Measurements from ENCODE around the gene TEX47. TPM values are rescaled to one million over a fixed set of nuclear protein-coding genes. Genes with fewer than 3 reads are reported as not detected.
A peak's percentile ranks its signal among the peaks of the same experiment; 100 is the strongest.

Gene TEX47
- total RNA-seq (not detected), polyA plus RNA-seq (not detected)
- long read RNA-seq, donor 1, result 0 reads
- long read RNA-seq, donor 2, result 0 reads

DNA sequence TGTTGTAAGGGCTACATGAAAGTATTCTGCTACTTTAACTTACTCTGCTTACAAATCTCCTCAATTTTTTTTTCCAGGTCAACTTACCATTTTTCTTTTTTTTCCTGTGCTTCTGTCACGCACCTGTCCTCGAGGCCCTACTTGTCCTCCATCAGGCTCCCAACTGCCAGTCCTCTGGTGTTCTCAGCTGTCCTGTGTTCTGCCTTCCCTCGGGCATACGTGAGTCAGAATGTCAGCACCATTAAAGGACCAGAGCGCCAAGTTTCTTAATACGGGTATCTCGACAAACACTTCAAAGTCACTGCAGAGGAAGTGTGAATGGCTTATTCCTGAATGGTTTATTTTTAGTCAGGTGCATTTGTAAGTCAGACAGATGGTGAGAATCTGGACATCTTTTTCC lies at the start of gene TEX47:
Gene TEX47, minus strand, starts transcription at position 185 of the 400 bp plus-strand sequence. CDS start 795 bp downstream, outside the sequence.
- TF ChIP-seq POLR2A (IDR thresholded peaks at IDR 0.05), result no peak
- H3K36me3 ChIP-seq, result no peaks in the 10 kb centered on the region
- 67 to 77% (median 72%) methylated on average over 7 of the region's 7 CpGs for WGBS, 5 donors
- no peaks in the 10 kb centered on the region for H3K27me3 ChIP-seq (replicated peaks in 1 of 7)
- H3K9me3 ChIP-seq, result no peaks in the 10 kb centered on the region
- no peak for DNase-seq
- H3K4me3 ChIP-seq, result no peak within 1 kb of the TSS
- no peaks in the 10 kb centered on the region for H3K4me1 ChIP-seq
- H3K27ac ChIP-seq, result no peak within 1 kb of the TSS
- intact Hi-C loops (cut with DNase I; ENCODE audit: low total_unique reads), result no loop called here

GRCh38 chr7:88845091-88845490 lies 49.6 kb upstream of the TEX47 start:
- 59 to 94% (median 90%) methylated on average over 12 of the region's 12 CpGs for WGBS, 5 donors
- DNase-seq, result no peak
- Histone ChIP-seq H3K27me3 (replicated peaks in 1 of 7) (no peaks in the 10 kb centered on the region), H3K4me1 (no peaks in the 10 kb centered on the region), H3K27ac (no peak overlapping the region), H3K4me3 (no peak overlapping the region), H3K36me3 (no peaks in the 10 kb centered on the region), H3K9me3 (peaks cover 0 to under 1% (median 0%) of the 10 kb centered on the region in 8 donors)
- TF ChIP-seq, protein P1, sequence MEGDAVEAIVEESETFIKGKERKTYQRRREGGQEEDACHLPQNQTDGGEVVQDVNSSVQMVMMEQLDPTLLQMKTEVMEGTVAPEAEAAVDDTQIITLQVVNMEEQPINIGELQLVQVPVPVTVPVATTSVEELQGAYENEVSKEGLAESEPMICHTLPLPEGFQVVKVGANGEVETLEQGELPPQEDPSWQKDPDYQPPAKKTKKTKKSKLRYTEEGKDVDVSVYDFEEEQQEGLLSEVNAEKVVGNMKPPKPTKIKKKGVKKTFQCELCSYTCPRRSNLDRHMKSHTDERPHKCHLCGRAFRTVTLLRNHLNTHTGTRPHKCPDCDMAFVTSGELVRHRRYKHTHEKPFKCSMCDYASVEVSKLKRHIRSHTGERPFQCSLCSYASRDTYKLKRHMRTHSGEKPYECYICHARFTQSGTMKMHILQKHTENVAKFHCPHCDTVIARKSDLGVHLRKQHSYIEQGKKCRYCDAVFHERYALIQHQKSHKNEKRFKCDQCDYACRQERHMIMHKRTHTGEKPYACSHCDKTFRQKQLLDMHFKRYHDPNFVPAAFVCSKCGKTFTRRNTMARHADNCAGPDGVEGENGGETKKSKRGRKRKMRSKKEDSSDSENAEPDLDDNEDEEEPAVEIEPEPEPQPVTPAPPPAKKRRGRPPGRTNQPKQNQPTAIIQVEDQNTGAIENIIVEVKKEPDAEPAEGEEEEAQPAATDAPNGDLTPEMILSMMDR (IDR thresholded peaks at IDR 0.05 in 8 of 11, conservative IDR thresholded peaks at IDR 0.05 in 3 of 11), result no peak
- TF ChIP-seq POLR2AphosphoS5 (IDR thresholded peaks at IDR 0.05) (no peak), POLR2A (IDR thresholded peaks at IDR 0.05) (no peak)
- intact Hi-C loops (cut with DNase I; ENCODE audit: low total_unique reads), result no loop called here

- Histone ChIP-seq H3K27ac (no peak overlapping the region), H3K36me3 (no peaks in the 10 kb centered on the region), H3K4me3 (no peak overlapping the region), H3K4me1 (no peaks in the 10 kb centered on the region), H3K27me3 (replicated peaks in 1 of 7) (no peaks in the 10 kb centered on the region), H3K9me3 (no peaks in the 10 kb centered on the region)
- intact Hi-C loops (cut with DNase I; ENCODE audit: low total_unique reads), result no loop called here
- DNase-seq, result no peak
- no peak for TF ChIP-seq POLR2A (IDR thresholded peaks at IDR 0.05)
- no peak for TF ChIP-seq POLR2AphosphoS5 (IDR thresholded peaks at IDR 0.05)
- TF ChIP-seq, protein P1 (IDR thresholded peaks at IDR 0.05 in 8 of 11, conservative IDR thresholded peaks at IDR 0.05 in 3 of 11), result no peak
These were observed 46.7 kb upstream of the TEX47 start for GRCh38 chr7:88842201-88842600.

DNA sequence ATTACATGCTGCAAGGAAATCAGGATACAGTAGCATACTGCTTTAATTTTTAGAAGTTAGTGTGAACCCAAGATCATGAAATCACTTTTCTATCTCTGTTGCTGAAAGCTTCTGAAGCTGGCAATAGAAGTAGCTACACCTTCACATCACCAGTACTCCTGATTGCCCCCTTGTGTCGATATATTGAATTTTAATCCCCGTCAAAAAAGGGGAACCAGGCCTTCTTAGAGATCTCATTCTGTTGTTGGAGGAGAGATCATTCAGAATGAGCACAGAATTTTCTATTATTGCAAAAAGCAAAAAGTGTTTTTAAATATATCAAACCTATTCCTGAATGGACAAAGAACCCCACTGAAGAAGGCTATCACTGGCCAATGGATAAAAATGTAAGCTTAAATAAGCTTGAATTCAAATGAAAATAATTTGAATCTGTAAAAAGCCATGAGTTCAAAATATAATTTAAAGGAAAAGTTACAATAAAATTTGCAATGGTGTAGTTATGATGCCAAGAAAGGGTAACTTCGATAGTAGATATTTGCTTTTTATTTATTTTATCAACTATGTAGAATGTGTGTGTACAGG lies 39.7 kb upstream of the TEX47 start:
- no peaks in the 10 kb centered on the region for H3K36me3 ChIP-seq
- H3K27ac ChIP-seq, result no peak overlapping the region
- no peaks in the 10 kb centered on the region for H3K27me3 ChIP-seq (replicated peaks in 1 of 7)
- H3K9me3 ChIP-seq, result no peaks in the 10 kb centered on the region
- TF ChIP-seq, protein P1 (IDR thresholded peaks at IDR 0.05 in 8 of 11, conservative IDR thresholded peaks at IDR 0.05 in 3 of 11), result peak in 2 of 11 experiments; percentile 12 to 17
- no peak for TF ChIP-seq POLR2A (IDR thresholded peaks at IDR 0.05)
- intact Hi-C loops (cut with DNase I; ENCODE audit: low total_unique reads), result no loop called here
- no peak overlapping the region for H3K4me3 ChIP-seq
- no peaks in the 10 kb centered on the region for H3K4me1 ChIP-seq
- 20 to 23% (median 22%) methylated on average over 3 of the region's 3 CpGs for WGBS, 5 donors
- DNase-seq, result no peak

All from spleen (tissue), 13 donors.